ENCODE data around the gene CIAPIN1.

CIAPIN1 gene

DNA sequence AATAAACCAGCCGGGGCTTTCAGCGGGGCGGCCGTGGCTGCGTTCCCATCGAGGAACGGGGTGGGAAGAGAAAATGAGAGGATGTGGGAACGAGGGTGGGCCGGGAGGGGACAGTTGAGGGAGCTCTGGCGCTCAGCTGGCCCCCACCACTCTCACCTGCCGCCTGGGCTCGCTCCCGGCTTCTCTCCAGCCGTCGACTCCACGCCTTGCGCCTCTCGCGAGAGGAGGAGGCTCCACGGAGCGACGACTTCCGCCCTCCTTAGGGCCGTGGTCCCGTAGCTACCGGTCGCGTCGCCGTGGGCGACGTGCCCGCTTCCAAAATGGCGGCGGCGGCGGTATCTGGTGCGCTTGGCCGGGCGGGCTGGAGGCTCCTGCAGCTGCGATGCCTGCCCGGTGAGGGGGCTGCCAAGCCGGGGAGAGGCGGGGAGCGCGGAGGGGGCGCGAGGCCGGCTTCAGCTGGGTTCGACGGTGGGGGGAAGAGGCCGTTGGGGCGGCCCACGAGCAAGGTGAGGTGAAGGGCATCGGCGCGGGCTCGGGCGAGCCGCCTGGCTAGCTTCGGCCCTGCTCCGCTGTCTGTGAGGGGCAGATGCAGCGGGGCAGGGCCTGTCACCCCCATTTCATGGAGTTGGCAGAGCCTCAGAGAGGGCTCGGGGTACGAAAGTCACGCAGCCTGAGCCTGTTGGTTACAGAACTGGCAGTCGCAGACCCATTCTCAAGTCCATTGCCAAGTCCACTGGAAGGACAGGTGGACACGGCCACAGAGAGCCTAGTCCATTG, at the start of gene CIAPIN1, which contains the start of gene COQ9:
Gene CIAPIN1, minus strand, starts transcription at position 200 of the 777 bp plus-strand sequence. CDS start 6,457 bp downstream, outside the sequence.
Gene COQ9, plus strand, starts transcription at position 294 of the 777 bp plus-strand sequence. Its CDS starts 27 bp downstream, at position 321.
- peak; percentile 95 for DNase-seq

DNA sequence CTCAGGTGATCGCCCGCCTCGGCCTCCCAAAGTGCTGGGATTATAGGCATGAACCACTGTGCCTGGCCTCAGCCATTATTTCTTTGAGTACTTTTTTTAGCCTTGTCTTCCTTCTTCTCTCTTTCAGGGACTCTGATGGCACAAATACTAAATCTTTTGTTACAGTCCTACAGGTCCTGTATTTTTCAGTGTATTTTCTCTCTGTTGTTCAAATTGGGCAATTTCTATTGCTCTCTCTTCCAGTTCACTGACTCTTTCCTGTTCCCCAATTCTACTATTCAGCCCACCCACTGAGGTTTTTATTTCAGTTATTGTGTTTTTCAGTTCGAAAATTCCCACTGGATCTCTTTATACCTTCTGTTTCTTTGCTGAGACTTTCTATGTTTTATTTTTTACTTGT, 46.6 kb upstream of the CIAPIN1 start:
- DNase-seq: no peak

DNA sequence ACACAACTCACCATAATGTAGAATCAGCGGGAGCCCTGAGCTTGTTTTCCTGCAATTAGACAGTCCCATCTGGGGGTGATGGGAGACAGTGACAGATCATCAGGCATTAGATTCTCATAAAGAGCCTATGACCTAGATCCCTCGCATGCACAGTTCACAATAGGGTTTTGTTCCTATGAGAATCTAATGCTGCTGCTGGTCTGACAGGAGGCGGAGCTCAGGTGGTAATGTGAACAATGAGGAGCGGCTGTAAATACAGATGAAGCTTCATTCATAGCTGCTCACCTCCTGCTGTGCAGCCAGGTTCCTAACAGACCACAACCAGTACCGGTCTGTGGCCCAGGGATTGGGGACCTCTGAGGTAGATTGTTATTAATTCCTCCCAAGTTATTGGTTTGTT, 42.0 kb upstream of the CIAPIN1 start:
- DNase-seq: no peak

DNA sequence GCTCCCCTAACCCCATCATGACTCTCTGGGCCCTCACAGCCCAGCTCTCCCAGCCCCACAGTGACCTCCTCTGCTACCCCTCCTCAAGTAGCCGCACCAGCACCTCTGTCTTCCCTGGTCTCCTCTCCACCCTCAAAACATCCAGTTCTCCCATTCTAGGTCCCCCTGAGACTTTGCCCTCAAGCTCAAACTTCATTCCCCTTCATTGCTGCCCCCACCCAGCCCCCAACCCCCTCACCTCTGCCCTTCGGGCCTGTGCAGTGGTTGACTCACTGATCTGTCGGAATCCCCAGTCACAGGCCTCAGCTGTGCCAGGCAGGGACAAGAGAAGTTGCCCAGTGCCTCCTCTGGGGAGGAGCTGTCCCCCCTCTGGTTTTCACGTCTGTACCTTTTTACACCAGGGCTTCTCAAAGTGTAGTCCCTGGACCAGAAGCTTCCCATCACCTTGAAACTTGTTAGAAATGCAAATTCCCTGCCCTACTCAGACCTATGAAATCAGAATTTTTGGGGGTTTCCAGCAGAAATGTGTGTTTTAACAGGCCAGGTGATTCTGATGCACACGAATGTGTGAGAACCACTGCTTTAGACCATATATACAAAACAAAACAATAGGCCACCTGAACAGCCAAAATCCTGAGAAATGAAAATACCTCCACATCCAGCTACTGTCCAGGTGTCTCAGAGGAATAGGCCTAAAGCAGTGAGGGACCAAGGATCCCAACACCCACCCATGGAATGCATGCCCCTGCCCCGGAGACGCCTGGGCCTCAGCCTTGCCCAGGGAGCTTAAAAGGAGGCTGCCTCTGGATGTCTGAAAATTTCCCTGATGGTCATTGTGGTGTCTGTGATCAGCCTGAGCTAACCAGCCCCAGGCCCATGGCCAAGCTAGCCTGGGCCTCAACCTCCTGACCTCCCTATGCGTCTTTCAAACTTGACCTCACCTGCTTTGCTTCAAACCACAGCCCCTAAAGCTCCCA, 40.0 kb upstream of the CIAPIN1 start:
- DNase-seq: no peak

DNA sequence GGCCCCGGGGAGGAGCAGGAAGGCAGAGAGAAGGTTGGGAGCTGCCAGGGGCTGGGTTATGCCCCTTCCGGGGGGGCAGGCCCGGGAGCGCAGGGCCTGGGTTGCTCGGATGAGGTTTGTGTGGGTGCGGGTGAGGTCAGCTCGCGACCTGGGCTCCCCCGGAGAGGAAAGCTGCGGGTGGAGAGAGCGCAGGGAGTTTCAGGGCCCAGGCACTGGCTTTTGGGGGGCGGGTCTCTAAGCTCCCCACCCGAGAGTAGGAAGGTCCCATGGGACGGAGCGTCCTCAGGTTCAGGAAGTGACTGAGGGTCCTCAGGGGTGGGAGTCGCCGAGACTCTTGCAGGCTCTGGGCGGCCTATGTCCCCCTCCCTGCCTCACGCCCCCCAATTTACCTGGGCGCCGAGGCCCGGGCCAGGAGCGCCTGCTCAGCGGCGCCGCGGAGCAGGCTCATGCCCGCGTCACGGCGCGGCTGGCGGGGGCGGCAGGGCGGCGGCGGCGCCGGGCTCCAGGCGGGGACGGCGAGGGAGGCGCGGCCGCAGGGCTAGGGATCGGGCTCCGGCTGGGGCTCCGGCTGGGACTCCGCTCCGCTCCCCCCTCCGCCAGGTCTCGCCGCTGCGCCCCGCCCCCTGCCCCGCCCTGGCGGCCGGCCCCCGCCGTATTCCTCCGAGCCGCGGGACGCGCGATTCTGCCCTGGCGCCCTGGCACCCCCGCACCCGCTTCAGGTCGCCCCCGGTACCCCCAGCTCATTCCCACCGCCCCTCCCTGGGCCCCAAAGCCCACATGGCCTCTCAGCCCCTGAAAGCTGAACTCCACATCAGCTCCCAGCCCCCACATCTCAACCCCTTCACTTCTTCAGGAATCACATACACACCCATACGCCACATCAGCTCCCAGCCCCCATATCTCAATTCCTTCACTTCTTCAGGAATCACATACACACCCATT, 39.0 kb upstream of the CIAPIN1 start, which contains the start of gene DOK4:
Gene DOK4, minus strand, starts transcription at position 578 of the 942 bp plus-strand sequence. CDS start 6,986 bp downstream, outside the sequence.
- DNase-seq: peak; percentile 88

DNA sequence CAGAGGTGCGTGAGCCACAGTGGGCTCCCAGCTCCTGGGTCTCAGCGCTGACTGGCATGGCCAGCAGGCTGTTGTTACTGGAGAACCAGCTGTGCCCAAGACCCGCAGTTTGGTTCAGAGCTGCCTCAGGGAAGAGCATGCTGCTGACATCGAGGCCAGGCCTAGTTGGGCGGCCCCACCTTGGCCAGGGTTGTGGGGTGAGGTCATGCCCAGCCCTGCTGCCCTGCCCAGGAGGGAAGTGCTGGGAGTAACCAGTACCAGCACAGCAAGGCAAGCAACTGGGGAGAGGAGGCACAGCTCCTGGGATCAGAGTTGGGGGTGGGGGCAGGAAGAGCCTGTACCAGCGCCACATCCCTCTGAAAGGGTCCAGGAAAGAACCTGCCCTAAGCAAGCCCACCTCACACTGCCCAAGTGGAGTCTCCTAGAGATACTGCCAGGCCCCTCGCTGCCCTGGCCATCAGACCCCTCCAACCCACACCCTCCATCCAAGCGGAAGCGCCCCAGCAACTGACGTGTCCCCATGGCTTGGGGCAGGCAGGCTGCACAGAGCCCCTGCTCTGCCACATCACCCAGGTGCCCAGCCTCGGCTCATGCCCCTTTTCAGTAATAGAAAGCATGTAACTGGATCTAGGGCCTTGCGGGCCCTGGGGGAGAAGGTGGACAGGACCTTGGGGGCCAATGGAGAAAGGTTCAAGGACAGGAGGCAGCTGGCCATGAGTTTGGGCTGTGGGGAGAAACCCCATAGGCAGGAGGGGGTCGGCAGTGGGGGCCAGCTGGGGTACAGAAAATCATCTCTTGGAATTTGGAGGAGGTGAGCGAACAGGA, 38.1 kb upstream of the CIAPIN1 start:
- DNase-seq: no peak

DNA sequence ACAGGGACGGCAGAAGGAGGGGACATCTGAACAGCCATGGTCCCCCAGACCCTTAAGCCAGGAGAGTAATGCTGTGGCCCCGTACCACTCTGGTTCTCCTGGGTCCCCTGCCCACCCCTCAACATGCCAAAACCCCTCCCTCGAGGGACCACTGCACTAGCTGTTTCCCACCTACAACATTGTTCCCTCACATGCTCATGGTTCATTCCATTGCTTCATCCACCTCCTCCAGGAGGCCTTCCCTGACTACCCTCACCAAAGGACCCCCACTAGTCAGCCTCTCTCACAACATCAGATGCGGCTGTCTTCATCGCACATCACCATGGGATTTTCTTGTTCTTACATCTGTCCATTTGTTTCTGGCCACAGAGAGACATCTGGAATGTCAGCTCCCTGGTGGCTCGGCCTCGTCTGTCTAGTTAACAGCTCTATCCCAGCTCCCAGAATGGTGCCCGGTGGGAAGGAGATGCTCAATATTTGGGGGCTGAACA, 37.4 kb upstream of the CIAPIN1 start:
- no peak for DNase-seq

DNA sequence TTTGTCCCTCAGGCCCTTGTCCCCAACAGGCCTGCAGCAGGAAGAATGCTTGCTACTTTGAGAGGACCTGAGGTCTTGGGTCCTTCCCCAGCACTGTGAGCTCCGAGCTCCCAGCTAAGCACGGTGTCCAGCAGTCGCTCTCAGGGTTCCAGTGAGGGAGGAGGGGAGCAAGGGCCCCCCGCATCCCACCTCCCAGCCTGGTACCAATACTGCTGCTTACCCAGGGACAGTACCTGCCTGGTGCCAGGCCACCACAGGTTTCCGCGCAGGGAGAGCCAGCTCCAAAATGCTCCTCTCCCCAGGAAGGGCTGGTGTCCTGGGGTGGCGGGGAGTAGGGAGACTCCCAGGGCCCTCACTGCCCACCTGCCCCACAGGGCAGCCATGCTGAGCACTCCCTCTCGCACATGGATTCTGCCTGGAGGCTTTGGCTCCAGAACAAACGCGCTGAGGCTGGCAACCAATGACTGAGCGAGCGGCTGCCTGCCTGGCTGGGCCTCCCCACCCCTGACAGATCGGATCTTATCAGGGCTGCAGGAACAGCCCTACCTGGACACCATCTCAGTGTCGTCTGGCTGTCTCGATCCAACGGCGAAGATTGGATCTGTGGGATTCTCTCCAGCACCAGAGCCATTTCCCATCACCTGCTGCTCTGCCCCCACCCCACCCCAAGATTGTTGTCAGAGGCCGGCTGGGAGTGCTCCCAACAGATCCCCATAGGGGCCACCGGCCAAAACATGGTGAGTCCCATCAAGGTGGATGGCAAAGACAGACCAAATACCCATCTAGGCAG, 36.7 kb upstream of the CIAPIN1 start:
- DNase-seq: no peak

DNA sequence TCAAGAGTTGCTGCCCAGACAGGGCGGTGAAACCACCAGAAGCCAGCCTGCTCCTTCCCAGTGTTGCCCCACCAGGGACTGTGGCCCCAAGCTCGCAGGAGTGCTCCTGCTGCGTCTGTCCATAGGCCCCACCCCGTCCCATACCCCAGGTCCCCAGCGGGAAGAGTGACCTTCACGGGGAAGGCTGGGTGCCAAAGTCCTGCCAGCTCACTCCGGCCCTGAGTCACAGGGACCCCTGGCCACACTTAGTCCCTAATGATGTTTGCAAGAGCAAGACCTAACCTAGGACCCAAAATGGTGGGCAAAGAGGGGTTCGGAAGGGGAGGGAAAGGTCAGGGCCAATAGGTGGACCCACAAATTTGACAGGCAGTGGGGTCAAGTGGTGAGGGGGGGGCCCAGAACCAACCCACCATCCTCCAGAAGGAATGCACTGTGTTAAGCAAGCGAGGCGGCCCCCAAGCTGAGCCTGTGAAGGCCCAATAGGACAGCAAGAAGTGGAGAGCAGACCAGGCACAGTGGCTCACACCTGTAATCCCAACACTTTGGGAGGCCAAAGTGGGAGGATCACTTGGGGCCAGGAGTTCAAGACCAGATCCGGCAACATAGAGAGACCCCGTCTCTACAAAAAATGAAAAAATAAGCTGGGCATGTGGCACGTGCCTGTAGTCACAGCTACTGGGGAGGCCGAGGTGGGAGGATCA, 35.8 kb upstream of the CIAPIN1 start:
- no peak for DNase-seq

DNA sequence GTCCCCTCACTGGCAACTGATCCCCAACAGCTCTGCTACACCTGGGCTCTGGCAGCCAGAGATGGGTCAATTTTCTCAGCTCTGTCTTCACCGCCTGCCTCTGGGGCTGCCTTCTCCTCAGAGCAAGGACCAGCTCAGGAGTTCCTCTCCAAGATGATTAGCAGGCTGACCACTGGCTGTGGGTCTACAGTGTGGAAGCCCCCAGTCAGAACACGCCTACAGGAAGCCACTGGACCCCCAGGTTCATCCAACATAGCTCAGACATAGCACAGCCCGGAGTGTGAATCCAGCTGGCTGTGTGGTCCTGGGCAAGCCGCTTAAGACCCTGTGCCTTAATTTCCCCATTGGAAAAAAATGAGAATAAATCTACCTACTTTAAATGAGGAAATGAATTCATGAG, 34.2 kb upstream of the CIAPIN1 start:
- no peak for DNase-seq

DNA sequence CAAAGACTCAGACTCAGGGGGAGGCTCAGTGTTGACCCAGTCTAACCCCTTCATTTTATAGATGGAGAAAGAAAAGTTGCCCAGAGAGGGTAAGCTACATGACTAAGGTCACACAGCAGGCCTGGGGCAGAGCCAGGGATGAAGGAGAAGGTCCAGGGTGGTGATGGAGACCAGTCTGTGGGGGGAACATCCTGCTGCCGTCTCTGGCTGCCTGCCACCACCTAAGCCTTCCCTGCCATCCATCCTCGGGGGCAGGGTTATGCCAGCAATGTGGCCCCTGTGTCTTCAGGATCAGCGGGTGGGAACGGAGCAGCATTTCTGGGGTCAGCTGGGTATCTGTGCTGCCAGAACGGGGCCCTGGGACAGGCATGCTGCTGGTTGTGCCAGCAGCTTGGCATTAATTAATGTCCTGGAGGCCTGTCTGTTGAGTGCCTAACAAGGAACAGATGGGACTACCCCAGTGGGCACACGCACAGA, 33.6 kb upstream of the CIAPIN1 start:
- DNase-seq: no peak

DNA sequence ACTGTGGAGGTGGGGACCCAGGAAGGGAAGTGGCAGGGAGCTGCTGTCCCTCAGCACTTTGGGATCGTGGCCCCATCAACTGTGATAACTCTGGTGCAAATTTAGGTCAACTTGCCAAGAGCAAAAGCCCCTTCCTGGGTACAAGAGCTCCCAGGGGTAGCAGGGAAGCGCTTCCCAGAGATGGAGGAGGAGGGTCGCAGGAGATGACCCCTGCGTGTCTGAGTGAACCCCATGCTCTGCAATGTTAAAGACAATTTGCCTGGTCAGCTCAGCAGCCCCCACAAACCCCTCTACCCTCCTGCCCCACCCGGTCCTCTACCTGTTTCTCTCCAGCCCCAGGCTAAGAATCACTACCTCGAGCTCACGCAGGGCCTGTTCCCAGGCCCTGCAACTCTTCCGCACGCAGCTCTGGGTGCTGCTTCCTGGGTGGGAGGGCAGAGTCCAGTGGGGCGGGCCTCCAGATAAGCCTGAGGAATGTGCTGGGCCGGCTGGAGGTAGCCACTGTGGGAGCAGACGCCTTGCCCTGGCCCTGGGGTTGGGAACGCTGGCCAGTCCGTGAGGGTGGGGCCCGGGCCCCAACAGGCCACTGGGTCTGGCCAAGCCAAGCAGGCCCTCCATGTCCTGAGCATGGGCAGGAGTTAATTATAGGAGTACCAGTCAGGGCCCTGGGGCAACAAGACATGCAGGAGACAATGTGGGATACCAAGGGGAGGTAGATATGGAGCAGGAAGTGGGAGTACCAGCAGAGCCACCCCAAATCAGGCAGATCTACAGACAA, 33.0 kb upstream of the CIAPIN1 start:
- DNase-seq: no peak

DNA sequence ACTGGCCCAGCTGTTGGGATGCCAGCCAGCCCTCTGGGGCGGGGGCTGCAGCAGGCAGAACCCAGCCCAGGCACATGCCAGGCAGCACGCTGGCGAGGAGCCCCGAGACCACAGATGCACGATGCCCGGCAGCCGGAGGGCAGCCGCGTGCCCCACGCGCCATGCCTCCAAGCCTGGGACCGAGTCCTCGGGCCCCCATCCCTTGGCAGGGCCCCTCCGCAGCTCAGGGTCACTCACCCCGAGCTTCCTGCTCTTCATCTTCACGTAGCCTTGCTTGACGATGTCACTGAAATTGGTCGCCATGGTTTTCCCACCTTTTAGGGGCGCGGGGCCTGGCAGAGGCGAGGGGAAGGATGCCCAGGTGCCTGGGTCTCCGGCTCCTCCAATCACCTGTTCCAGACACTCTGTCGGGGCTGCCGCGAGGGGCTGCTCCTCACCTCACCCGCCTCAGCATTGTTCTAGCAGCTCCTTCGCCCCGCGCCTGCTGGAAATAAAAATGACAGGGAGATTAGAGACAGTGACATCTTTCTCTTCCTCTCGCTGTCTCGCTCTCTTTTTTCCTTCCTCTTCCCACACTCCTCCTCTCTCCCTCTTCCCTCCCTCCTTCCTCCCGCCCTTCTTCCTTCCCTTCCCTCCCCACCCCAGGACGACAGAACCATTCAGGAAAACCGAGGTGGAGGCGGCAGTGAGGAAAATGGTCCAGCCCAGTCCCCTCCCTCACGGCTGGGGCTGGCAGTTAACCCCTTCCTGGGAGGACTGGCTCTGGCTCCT, 32.2 kb upstream of the CIAPIN1 start:
- peak; percentile 81 for DNase-seq

DNA sequence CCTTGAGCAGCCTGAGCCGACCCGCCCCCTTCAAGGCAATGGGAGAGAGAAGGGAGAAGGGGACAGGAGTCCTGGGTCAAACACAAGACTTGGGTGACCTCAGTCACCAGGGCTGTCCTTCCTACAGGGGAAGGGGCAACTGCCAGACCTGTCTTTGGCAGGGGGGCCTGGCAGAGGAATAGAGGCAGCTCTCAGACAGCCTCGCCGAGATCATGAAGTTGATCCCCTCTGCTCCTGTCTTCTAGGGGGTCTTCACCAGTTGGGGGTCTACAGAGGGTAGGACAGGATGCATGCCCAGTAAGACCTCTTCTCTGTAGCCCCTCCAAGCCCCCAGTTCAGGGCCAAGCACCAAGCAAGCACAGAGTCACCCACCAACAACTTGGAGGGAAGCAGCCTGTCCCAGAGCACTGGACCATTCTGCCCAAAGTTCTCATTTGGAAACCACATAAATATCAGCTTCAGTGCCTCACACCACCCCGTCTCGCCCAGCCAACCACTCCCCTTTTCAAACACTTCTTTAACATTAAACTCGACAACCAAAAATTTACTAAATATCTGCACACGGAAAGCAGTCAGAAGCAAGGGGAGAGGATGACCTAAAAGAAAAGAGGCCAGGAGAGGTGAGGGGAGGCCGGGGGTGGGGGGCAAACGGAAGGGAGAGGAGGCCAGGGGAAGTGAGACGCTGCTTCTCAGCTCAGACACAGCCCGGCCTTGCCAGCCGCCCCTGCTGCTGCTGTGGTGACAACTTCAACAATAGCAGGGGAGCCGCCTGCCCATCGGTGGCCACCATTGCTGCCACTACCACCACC, 31.4 kb upstream of the CIAPIN1 start:
- no peak for DNase-seq

DNA sequence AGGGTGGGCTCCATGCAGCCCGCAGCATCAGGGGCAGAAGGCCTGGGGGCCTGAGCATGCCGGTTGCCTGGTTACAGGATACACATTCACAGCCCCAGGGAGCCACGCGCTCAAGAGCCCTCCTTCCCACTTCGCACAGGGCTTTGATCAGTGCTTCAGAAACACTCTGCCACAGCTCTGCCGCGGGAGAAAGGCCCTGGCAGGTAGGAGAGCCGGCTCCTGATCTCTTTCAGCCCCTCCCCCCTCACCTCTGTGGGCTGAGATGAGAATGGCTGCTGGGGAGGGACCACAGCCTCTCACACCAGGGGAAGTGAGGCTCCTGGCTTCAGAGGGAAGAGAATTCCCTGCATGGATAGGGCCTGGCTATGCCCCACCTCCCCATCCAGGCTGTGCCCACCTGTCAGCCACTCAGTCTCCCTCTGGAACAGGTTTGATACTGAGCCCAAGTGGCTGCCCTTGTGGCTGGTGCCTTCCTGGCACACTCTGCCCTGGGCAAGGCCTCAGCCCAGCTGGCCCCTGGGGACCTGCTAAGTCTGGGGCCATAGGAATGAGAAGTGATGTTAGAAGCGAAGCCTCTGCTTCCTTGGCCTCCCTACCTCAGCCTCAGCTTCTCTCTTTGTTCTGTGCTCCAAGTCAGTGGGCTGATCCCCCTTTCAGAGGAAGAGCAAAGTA, 30.5 kb upstream of the CIAPIN1 start:
- no peak for DNase-seq

Data from left hindlimb (tissue), 1 donor.